Stimulated activated CD8-positive, alpha-beta memory T cell treated with anti-CD3 and anti-CD28 coated beads, Interleukin-7, amount 100 ng/mL, for 48 hours (primary cell): Measurements from ENCODE around the gene SOBP.

Experiments
- DNase-seq, 2 donors: peaks; one replicate each; pipeline ENCODE4 v3.0.0-alpha.2; 2020; ENCODE audit warnings: low read depth in 1 of 2; ENCODE audit errors: extremely low read depth in 1 of 2

Gene SOBP

DNA sequence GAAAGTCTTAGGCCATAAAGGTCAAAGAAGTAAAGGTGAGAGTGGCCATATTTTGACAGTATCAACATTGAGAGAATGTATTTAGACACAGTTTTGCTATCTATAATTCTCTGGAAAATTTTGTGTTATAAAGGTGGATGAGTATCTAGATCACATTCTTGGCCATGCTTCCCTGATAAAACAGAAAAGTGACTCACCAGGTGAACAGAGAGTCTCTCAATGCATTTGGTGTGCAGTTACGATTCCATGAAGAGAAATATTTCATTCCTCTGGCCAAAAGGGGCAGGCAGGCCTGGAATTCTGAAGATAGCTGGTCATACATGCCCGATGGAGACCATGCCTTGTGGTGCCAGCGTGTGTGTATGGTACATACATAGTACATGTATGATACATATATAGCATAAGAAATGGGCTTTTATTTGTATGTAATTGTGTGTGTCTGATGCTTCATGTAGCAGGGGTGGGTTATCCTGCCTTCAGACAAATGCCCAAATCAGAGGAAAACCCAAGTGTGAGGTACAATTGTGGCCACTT lies 164.0 kb downstream of the SOBP start:
- no peak for DNase-seq

DNA sequence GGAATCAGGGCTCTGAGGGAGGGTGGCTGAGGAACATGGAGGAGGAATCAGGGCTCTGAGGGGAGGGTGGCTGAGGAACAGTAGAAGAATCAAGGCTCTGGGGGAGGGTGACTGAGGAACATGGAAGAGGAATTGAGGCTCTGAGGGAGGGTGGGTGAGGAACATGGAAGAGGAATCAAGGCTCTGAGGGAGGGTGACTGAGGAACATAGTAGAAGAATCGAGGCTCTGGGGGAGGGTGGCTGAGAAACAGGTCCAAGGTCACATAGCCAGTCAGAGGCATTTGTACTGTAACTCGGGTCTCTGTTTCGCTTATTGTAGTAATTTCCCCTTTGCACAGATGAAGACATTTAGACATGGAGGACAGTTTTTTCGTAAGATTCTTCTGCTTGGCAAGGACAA lies 164.8 kb downstream of the SOBP start:
- DNase-seq: no peak

DNA sequence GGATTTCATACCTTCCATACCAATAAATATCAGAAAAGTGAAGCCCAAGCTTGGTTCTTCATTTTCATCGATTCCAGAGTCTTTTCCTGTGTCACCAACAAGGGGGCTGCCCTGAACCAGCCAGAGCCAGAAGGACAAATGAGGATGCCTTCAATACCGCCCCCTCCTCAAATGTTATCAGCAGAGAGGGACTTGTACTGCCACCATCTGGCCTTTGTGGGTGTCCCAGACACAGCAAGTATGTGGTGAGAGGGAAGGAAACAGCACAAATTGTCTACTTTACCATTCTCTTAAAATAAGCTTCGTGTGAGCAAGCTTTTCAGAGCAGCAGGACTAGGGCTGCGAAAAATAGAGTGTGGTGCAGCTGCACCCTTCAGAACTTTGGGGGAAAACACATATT lies 165.3 kb downstream of the SOBP start:
- DNase-seq: no peak

DNA sequence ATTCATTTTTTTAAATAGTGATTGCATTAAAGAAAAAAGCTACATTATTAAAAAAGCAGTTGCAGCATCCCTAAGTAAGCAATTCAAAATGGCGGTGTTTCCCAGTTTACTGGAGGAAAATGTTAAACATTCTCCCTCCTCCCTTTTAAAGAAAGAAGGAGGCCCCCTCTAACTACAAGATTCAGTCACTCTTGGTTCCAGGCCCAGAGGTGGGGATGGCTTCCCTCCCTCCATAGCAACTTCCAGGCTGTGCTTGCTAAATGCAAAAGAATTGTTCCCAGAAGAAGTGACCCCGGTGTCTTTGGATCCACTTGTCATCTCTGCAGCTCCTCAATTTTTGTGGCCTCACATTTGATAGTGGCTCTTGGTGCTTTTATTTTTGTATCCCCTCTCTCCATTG lies 165.9 kb downstream of the SOBP start:
- DNase-seq: no peak

DNA sequence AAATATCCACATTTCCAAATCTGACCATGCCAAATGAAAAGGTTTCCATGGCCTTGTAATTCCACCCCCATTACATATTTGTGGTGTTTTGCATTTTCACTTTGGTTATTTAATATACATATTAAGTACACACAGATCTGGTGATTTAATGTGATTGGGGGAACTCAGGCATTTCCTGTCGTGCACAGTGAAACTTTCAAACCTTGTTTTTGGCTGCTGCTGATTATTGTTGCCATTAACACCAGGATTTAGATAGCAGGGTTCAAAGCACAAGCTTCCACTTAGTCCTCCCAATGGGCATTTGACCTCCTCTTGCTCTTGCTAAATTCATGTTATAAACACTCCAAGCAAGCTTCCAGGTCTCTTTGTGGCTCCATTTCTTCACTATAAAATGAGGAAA lies 166.5 kb downstream of the SOBP start:
- no peak for DNase-seq

DNA sequence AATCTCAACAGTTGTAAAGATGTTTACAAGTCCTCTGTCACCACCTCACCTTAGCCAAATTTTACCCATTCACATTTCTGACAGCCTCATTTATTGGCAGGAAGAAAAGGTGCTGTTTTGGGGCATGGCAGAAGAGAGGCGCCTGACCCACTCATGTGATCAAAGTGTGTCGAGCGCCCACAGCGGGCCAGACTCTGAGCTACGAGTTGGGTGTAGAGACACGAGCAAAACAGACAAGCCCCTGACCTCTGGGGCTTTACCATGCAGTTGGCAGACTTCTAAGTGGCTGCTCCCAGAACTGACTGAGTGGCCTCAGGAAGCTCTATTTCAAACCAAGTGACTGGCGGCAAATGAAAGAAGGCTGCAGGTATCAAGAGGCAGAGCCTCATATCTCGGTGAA lies 167.0 kb downstream of the SOBP start:
- DNase-seq: no peak

DNA sequence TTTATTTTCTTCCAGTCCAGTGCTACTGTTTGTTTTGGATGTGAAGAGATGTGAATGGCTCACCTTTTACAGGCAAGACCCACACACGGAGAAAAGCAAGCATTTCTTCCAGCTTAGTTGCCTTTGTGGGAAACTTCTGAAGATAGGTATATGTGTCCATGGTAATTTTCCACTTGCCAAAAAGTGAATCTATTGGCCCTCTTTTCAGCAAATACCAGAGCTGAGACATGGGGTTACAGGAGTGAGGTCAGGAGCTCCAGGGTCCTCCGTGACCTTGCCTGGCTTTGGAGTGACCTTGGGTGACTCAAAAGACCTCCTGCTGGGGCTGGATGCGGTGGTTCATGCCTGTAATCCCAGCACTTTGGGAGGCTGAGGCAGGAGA lies 167.4 kb downstream of the SOBP start:
- no peak for DNase-seq

DNA sequence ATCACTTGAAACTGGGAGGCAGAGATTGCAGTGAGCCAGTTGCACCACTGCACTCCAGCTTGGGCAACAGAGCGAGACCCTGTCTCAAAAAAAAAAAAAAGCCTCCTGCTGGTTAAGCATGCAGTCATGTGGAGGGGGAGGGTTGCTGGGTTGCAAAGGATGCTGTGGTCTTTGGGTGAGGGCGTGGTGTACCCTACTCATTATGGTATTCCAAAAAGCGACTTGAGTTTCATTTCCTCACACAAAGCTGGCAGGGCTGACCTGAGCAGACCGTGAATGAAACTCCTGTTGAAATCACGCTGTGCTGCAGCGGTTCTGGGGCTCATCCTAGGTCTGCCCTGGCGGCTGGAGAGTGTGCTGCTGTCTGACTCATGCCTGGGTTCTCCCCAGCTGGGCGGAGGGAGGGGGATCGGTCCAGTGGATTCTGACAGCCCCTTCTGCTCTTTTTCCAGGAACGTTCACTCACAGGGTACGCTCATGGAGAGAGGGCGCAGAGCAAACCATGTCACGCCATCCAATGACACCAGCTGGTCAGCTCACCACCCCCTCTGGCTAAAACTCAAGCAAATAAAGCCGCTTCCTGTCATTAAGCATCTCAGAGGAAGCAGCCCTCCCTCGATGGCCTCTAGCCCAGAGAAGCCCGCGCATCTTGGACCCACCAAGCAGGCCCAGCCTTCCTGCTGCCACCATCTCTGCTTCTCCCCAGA lies 168.0 kb downstream of the SOBP start:
- DNase-seq: peak; percentile 37 to 68

DNA sequence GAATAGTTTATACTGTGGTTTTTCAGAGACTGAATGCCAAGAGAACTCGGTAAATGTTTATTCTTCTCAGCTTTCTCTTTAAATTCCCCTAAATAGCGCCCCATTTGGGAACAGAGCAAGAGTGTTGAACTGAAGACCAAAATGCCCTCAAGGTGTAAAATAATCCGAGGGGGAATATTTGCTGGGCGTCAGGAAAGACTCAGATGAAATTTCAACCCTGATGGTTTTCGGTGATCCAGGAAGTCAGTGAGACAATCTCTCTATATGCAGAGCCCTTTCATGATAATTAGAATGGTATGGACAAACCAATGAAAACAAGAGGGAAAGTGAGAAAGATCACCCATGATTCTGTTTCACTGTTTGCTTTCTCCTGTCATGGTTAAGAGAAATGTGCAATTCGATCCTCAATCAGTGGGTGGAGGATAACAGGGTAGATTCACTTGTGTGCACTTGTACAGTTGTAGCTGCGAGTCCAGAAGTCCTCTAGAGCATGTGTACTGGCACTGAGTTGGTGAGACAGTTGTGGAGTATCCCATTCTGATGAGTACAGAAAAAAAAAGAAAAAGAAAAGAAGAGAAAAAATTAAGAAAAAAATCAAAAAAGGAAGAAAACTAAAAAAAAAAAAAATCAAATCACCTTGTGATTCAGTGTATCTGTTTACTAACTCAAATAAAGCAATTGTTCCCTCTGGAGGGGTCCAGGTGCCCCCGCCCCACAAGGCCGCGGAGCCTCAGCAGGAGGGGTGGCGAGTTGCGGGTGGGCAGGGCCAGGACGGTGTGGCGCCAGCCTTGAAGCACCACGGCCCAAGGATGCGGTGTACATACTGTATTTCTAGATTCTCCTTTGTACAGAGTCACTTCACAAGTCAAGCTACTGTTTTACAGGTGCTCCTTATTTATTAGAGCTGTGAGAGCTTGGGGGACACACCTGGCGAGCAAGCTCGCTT lies 169.3 kb downstream of the SOBP start:
- no peak for DNase-seq

DNA sequence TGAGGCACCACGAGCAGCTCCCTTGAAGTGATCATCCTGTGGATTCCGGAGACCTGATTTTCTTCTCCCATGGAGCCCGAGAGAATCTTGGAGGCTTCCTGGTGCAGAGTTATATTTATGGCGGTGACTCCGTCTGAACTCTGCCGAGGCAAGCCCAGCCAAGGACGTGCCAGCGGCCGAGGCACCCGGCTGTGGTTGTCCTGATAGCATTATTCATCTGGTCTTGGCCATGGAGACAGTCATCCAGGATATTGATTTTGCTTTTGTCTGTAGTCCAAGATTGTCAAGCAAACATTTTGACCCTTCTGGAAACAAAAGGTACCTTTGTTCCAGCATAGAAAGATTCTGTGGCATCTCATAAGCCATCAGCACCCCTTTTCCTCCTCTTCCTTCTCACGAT lies 170.9 kb downstream of the SOBP start:
- no peak for DNase-seq

DNA sequence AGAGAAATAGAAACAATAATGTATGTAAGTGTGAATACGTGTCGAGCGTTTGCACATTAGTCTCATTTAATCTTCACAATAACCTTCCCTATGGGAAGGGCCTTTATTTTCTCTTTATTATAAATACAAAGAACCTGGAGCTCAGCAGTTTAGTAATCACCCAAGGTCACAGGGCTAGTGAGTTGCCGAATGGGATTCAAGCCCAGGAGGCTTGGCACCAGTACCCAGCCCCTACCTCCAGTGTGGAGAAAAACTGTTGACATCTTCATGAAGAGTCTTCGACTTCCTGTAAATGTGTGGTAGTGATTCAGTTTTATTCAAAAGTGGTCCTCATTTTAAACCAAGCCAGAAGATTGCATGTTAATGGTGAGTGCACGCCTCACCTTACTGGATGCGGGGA lies 171.4 kb downstream of the SOBP start:
- no peak for DNase-seq

DNA sequence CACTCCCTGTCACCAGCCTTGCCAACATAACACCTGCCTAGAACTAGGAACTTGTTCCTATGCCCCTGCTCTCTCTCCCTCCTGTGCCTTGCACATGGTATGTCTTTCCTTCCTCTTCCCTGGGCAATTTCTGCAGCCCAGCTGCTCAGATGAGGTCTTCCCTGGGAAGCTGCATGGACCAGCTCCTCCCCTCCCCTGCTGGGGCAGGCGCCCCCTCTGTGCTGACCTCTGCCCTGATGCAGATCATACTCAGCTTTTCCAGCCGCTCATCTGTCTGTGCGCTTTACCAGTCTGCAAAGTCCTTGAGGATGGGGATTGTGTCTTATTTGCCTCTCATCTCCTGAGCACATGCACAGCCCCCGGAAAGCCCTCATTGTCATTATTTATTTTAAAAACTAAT lies 172.4 kb downstream of the SOBP start:
- no peak for DNase-seq

DNA sequence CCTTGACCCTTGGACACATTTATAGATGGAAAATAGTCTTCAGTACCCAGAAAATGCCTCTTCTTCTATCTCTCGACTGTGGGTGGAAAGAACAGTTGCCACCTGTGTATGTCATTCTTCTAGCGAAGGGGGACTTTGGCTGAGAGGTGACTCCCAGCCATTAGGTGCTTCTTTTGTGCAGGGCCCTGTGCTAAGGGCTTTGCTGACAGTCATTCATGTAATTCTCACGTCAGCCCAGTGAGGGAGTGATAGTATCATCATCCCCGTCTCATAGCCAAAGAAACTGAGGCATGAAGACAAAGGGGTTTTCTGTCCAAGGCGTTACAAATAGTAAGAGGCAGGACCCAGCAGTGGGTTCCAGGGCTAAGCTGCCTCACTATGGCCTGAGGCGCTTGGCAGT lies 173.4 kb downstream of the SOBP start:
- DNase-seq: no peak

DNA sequence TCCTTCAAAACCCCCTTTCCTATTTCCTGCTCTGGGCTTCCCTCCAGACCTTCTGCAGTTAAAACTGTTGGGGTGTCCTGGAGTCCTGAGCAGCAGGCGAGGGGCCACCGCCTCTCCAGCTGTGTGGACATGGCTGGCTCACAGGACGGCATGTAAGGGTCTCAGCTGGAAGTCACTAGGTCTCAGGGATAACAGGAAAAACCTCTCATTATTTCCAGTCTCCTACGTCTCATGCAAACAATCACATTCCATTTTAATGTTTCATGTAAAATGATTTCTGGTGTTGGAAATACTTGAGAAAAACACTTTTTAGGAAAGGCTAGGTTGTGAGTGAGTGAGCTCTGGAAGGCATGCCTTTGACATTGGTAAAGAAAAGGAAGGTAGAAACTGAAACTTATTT lies 175.5 kb downstream of the SOBP start:
- DNase-seq: no peak

DNA sequence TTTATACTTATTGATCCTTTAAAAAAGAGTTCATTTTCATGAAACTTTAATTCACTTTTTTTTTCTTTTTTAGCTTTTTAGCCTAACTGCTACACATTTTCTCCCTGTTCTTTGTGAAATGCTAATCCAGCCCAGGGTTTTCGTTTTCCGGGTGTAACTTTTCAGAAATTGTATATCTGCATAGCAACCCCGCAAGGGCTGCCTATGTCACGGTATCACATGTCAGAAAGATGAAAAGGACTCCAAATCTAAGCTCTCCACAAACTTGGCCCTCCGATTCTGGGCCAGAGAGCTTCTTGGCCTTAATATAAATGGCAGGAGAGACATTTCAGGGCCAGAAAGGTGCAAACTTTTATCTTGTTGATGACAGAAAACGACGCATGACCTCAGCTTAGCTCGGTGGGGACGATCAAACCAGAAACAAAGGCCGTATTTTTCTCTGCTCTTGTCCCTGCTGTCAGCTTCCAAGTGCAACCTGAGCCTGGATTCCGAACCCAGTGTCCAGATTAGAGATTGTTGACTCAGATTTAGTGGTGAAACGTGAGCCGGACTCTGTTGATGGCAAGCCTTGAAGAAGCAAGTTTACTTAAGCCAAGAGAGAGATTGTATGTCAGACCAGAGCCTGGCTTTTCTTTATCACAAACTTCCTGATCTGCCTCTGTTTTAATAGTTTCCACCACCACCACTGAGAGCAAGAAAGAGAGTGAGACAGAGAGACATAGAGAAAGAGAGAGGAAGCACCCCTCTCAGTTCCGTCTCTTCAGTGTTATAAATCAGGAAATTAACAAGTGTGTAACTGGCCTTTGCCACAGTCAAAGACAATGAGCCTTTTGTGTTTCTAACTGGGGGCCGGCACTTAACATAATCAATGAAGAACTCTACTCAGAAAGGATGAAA lies 176.4 kb downstream of the SOBP start:
- no peak for DNase-seq

DNA sequence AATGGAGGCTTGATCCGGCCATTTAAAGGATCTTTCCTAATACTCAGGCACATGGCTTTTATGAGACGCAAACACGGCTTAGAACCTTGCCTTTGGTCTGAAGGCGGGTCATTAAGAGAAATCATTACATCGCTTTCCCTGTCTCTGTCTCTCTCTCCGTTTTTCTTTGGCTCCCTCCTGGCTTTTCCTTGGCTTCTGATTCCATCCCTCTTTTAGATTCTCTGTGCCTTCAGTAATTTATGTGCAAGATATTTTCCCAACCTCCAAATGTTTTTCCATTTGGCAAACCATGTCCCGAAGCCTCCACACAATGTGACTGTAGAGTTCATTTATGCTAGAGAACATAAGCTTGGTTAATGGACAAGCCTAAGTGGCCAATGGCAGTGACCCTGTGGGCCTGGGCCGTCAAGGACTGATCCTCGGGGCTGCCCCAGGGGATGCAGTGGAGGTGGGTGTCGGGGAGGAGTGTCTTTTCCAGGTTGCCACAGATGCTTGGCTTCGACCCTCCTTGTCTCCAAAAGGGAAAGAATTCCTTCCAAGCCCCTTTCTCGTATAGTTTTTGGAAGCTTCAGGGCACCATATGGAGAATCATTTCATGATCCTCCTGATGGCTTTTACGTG lies 177.2 kb downstream of the SOBP start:
- no peak for DNase-seq

DNA sequence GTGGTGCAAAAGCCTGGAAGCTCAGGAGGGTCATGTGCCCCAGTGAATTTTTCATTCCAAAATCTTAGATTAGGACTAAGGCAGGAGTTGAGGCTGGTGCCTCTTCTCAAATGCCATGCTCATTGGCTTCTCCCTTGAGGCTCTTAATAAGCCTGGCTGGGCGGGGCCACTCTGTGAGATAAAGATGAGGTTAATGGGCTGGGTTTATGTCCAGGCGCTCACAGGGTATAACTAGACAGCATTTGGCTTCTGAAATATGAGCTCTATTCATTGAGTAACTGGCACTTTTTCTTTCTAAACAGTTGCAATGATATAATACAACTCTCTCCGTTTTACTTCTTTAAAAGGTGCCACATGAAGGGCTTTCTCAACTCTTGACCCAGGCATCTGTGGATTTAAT lies 177.9 kb downstream of the SOBP start:
- no peak for DNase-seq

DNA sequence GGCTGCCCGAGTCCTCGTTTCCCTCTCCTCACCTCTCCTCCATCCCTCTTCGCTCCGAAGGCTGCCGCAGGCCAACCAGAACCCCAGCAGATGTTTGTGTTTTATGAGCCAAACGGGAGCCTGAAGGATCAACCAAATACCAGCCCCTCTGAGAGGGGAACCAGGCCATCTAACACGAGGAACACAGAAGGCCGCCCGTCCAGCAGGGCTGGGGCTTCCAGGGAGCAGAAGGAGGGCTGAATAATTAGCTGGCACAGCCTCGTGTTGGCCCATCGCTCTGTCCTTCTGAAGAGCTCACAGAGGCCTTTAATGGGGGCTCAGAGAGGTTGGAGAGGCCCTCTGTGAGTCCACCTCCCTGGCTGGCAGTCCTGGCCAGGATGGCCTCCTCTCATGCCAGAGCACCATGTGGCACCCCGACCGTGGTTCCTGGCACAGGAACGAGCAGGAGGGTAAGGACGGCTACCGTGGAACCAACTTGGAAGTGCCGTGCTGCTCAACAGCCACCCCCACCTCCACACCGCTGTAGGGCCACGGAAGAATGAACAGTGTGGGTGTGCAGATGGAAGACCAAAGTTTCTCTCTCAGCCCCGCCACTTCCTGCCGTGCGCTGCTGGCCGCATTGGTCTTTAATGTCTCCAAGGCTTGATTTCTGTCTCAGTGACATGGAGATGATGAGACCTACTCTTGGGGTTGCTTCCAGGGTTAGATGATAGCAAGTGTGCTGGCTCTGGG lies 179.0 kb downstream of the SOBP start:
- DNase-seq: peak in 1 of 2 donors; percentile 29

DNA sequence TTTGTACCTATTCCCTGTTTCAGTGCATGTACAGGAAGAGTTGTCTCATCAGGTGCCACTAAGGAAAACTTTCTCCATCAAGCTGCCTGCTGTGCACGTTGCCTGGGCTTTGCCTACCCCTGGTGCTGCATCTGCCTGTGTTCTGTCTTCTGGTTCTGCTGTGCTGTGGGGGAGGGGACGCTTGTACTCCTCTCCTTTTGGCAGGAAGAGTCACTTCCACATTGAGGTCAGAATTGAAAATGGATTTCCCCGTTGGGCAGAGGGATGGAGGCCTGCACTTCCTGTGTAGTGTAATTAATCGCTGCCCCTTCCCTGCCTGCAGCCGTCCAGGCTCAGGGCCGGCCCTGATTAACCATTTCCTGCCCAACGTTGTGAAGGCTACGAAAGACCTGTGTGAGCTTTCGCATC lies 180.9 kb downstream of the SOBP start:
- DNase-seq: no peak

DNA sequence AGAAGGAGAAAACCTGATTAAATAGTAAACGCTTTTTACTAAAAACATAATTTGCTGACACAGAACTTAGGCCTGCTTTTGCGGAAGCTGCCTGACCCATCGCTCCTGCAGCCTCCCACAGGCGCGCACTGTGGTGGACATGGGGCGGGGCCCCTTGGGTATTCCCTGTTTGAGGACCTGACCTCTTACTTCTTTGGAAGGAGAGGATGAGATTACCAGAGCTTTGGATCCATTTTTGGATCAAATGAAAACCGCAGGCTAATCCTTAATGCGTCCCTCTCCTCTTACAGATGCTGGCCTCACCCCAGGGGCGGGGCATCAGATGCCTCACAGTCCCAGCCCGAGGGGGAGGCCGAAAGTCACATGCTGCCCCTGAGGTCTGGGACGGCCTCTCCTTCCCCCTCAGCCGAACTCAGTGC lies 183.2 kb downstream of the SOBP start:
- DNase-seq: no peak
